Hippocampal formation (tissue), 2 donors: Measurements from ENCODE around the gene PHC2.

ENCODE experiments used
- DNase-seq, 2 donors: peaks; one replicate each; lab custom pipeline; 2025; lab: John Stamatoyannopoulos, UW

The PHC2 gene

GRCh38 chr1:33350611-33351280 lies 80.1 kb downstream of the PHC2 start:
- no peak for DNase-seq

- peak; percentile 66 to 76 for DNase-seq
Observed at GRCh38 chr1:33349778-33350610, 80.9 kb downstream of the PHC2 start.

GRCh38 chr1:33349081-33349759 lies 81.7 kb downstream of the PHC2 start:
- no peak for DNase-seq

DNA sequence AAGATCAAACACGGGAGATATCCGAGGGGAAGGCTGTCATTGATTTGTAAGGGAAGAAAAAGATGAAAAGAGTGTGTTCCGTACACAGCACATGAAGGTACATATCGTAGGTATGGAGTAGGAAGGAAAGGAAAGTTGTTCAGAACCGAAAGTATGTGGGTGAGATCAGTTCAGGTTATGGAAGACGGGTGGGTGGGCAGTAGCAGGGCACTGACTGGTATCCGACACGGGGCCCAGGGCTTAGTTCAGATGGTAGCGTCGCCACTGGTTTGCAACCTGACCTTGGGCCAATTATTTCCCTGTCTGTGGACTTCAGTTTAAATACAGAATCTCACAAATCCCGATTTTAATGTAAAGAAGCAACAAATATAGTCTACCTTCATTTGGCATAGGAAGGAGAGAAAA lies 82.2 kb downstream of the PHC2 start:
- DNase-seq = no peak

DNA sequence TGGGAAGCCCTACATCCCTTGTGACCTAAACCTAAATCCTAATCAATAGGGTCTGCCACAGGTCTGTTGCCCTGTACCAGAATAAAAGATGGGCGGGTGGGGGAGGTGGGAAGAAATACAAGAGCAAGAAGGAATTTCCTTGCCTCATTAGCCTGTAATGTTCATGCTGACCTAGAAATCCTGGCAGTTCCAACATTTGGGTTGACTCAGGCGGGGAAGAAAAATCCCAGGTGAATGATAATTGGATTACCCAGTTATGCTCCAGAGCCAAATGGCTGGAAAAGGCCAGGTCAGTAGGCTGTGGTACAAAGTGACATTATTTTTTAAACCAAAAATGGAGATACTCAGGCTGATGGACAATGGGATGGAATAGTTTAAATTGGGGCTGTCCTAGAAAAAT lies 82.7 kb downstream of the PHC2 start:
- DNase-seq = no peak

DNA sequence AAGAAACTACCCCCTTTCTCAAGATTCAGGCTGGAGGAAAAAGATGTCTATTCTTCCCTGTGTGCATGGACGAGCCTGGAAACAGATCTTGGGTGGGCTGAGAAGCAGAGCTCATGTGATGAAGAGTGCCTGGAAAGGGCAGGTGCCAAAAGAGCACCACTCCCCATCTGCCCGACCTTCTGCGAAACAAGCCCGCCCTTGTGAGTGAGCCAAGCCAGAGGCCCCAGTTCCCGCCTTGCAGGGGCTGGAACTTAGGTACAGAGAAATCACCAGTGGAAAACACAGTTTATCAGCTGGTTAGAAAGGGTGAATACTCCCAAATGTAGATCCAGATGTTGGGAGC lies 83.3 kb downstream of the PHC2 start:
- no peak for DNase-seq

- DNase-seq = no peak
Observed at GRCh38 chr1:33346927-33347649, 83.8 kb downstream of the PHC2 start.

DNA sequence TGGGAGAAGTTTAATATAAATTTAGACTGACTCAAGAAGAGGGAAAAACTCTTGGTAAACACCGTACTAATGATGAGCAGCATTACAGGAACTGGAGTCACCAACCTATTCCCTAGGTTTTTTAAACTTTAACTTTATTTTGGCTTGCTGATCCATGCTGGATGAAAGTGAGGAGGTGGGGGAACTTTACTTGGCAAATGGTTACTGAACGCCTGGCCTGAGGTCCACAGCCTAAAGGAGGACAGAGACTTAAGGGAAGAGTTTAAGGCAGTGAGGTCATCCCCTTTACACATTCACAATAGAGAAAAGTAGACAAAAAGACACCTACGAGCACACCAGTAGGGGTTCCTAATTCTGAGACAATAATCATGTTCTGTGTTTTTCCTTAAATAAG lies 84.4 kb downstream of the PHC2 start:
- no peak for DNase-seq

DNA sequence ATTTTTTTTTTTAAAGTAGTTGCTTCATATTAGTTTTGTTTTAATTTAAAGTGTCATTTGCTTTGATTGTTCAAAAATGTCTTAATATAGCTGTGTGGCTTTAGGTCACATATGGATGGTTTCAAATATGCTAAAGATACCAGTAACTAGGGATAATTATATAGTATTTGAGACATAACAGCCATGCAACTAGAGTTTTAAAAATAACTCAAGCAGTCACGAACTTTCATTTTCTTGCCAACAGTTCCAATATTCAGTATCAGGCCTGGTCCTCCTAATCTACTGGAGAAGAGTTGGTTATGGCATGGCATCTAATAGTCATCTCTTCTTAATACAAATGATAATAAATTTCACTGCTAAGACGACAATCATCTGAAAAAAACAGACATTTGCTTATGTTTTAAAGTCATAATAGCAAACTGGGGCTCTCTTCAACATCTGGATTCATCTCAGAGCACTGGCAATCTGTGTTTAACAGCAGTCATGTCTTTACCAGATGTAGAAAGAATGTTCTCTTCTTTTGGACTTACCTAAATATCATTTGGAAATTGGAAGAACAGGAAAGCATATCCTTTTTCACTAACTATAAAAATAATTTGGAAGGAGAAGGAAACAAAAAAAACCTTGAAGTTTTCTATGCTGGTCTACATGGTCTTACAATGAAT lies 85.9 kb downstream of the PHC2 start:
- no peak for DNase-seq

- no peak for DNase-seq
Observed at GRCh38 chr1:33343539-33343938, 87.4 kb downstream of the PHC2 start.

DNA sequence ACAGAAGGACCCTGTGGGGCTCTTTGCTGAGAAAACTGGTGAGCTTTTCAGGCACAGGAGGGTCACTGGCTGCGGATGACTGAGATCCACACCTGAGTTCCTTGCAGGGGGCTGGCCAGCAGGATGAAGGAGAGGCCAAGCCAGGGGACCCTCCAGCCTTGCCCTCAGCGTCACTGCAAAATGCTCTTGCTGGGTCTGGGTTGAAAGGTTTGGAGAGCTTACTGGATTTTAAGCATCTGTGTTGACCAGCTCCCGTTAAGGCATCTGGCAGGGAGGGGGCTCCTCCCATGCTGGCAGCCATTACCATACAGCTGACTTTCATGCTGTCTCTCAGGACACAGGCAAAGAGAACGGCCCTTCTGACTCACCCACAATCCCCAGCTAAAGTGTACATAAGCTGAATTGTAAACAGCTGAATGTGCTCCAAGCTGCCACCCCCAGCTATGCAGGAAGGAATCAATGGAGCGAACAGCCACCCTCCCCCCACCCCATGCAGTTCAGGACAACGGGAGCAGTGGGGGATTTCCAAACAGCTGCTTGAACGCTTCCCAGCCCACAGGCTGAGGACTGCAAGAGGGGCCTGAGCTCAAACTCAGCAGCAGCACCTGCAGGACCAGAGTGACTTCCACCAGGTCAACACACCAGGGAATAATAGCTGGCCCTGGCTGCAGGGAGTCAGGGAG lies 88.7 kb downstream of the PHC2 start:
- DNase-seq = peak; percentile 75 to 83

DNA sequence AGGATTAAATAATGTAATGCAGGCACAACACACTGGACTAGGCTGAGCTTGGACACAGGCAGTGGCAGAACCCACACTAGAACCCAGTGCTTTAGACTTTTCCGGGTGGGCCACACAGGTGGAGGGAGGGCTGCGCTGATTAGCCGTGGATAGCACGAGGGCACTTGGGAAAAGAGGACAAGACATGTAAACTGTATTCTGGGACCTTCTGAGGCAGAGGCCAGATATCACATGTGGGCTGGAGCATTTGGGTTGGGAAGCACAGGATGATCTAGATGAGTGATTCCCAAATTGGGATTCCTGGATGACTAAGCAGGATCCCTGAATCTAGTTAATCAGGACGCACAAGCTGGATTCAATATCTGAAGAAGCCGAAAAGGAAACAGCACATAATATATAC lies 89.7 kb downstream of the PHC2 start:
- DNase-seq = no peak

DNA sequence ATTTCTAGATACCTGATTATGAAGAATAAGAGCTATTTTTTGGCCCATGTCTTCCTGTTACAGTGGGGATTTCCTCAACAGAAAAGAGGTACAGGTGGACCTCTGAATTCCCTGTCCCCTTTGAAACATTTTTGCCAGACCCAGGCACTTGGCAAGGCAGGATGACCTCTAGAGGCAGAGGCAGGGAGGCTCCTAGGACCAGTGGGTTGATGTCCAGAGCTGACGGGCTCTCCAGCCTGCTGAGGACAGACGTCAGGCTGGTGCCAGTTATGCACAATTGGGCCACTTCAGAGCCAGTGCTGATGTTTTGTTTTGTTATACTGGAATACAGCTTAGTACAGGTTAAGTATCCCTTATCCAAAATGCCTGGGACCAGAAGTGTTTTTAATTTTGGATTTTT lies 91.5 kb downstream of the PHC2 start:
- peak in 1 of 2 donors; percentile 29 for DNase-seq

GRCh38 chr1:33338440-33339211 lies 92.3 kb downstream of the PHC2 start:
- DNase-seq = no peak

DNA sequence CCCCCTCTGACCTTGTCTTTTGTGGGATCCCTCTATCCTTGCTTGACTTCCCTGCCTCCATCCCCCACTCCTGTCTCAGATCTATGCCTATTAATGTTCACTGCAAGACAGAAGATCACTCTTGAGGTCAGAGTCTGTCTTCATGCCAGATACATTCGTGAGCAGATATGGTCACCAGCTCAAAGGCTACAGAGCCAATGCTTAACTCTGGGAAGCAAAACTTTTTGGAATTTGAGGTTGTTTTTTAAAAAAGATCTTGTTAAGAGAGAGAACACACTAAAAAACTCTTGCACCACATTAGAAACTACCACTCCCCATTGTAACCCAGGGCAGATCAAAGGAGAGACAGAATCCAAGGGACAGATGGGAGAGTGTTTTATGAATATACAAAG lies 92.9 kb downstream of the PHC2 start:
- no peak for DNase-seq

GRCh38 chr1:33337441-33337840 lies 93.5 kb downstream of the PHC2 start:
- no peak for DNase-seq

GRCh38 chr1:33336580-33336979 lies 94.3 kb downstream of the PHC2 start:
- DNase-seq = no peak

GRCh38 chr1:33335020-33335419 lies 95.9 kb downstream of the PHC2 start:
- DNase-seq = no peak

DNA sequence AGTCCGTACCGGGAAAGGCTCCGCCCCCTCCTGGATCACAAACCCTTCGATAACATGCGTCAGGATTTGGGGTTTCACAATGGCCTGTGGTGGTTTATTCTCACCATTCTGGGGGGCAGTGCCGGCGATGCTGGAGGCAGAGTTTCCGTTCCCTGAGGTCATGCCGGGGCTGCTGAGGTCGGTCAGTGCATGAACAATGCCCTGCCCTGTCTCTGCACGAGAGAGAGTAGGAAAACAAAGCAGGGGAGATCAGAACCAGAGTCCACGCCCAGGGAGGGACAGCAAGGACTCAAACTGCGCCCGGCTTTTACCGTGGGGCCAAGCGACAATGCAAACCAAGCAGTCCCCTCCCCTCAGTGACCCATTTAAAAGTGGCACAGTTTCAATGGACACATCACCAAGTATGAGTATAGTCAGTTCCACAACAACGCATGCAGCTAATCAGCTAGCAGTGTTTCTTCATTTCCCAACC lies 96.8 kb downstream of the PHC2 start:
- no peak for DNase-seq

GRCh38 chr1:33332881-33333280 lies 98.0 kb downstream of the PHC2 start:
- no peak for DNase-seq
